B cell (primary cell): ENCODE data around the gene POU6F1.

ENCODE experiments used
- EZH2 ChIP-seq: IDR thresholded peaks from 2 replicates; pipeline ENCODE4 v1.6.1; 2012; ENCODE audit warnings: borderline replicate concordance, low read depth, mild to moderate bottlenecking, moderate library complexity, low read length; ENCODE audit not compliant: insufficient read depth, poor library complexity, severe bottlenecking
- TF ChIP-seq, protein P1 (sequence below): fragments of 200-600 bp; IDR thresholded peaks from one replicate; pipeline ENCODE4 v1.8.0; 2022; ENCODE audit warnings: antibody characterized with exemption, mild to moderate bottlenecking

DNA sequence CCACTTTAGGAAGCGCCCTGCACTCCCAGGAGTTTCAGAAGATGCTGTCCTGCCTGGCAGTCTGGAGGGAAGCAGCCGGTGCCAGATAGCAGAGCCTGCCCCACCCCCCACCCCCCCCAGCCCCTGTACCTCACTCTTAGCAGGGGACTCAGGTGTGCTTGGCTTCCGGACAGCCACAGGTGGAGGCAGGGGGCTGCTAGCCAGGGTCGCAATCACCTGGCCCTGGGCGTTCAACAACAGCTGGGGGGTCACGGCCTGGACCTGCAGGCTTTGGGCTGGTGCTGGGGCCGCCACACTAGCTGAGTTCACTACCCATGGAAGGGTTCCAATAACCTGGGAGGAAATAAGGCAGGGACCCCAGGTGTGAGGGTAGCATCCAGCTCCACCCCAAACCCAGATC, 22.0 kb downstream of the POU6F1 start:
- TF ChIP-seq, protein P1, sequence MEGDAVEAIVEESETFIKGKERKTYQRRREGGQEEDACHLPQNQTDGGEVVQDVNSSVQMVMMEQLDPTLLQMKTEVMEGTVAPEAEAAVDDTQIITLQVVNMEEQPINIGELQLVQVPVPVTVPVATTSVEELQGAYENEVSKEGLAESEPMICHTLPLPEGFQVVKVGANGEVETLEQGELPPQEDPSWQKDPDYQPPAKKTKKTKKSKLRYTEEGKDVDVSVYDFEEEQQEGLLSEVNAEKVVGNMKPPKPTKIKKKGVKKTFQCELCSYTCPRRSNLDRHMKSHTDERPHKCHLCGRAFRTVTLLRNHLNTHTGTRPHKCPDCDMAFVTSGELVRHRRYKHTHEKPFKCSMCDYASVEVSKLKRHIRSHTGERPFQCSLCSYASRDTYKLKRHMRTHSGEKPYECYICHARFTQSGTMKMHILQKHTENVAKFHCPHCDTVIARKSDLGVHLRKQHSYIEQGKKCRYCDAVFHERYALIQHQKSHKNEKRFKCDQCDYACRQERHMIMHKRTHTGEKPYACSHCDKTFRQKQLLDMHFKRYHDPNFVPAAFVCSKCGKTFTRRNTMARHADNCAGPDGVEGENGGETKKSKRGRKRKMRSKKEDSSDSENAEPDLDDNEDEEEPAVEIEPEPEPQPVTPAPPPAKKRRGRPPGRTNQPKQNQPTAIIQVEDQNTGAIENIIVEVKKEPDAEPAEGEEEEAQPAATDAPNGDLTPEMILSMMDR: no peak
- no peak for TF ChIP-seq EZH2
